ENCODE data around the gene CRIM1. TPM values are rescaled to one million over a fixed set of nuclear protein-coding genes. Genes with fewer than 3 reads are reported as not detected.

The CRIM1 gene
- total and polyA plus RNA-seq, 10 donors = 7.1 to 213 (median 110) TPM

DNA sequence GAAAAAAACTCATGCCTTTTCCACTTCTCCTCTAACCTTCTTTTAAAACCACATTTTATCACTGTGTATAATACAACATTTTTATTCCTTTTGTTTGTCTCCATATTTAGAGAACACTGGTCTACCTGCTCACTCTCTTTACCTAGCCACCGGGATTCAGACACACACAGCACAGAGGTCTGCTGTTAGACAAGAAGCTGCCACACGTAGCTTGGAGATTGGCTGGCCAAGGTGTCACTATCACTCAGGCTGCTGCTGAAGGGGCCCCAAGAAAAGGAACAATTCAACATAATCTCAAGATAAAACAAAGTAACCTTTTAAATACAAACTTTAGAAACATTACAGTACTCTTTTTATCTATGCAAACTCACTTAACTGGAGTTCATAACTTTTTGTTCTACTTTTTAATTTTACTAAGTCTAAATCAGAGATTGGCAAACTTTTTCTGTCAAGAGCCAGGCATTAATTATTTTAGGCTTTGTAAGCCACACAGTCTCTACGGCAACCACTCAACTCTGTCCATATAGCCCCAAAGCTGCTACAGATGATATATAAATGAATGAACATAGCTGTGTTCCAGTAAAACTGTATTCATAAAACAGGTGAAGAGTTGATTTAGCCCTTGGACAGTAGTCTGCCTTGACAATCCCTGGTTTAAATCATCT, 216.6 kb downstream of the CRIM1 start:
- no peak for TF ChIP-seq POLR2AphosphoS5 (IDR thresholded peaks at IDR 0.05)
- no peak for TF ChIP-seq POLR2A (IDR thresholded peaks at IDR 0.05)
- no peak for TF ChIP-seq CTCF (IDR thresholded peaks at IDR 0.05 in 8 of 11, conservative IDR thresholded peaks at IDR 0.05 in 3 of 11)
- Histone ChIP-seq H3K9me3 (no peaks in the 10 kb centered on the region), H3K36me3 (peaks cover 0 to 93% (median 22%) of the 10 kb centered on the region in 6 donors), H3K4me3 (no peak overlapping the region), H3K4me1 (peaks cover 0 to 3% (median 0%) of the 10 kb centered on the region in 6 donors), H3K27me3 (replicated peaks in 1 of 7) (no peaks in the 10 kb centered on the region), H3K27ac (no peak overlapping the region)
- no peak for DNase-seq
- WGBS, 5 donors = 64 to 94% (median 86%) methylated on average over 3 of the region's 3 CpGs
- intact Hi-C loops (cut with DNase I; ENCODE audit: low total_unique reads) = no loop called here

GRCh38 chr2:36572719-36573059, 217.1 kb downstream of the CRIM1 start:
- Histone ChIP-seq H3K4me3 (no peak overlapping the region), H3K27ac (no peak overlapping the region), H3K4me1 (peaks cover 0 to 3% (median 0%) of the 10 kb centered on the region in 6 donors), H3K27me3 (replicated peaks in 1 of 7) (no peaks in the 10 kb centered on the region), H3K36me3 (peaks cover 0 to 93% (median 26%) of the 10 kb centered on the region in 6 donors), H3K9me3 (no peaks in the 10 kb centered on the region)
- DNase-seq = no peak
- TF ChIP-seq POLR2AphosphoS5 (IDR thresholded peaks at IDR 0.05) (no peak), POLR2A (IDR thresholded peaks at IDR 0.05) (no peak), CTCF (IDR thresholded peaks at IDR 0.05 in 8 of 11, conservative IDR thresholded peaks at IDR 0.05 in 3 of 11) (no peak)
- intact Hi-C loops (cut with DNase I; ENCODE audit: low total_unique reads) = no loop called here
- 83 to 89% (median 88%) methylated on average over 4 of the region's 4 CpGs for WGBS, 5 donors

GRCh38 chr2:36573165-36573564, 217.6 kb downstream of the CRIM1 start:
- no peaks in the 10 kb centered on the region for H3K9me3 ChIP-seq
- H3K36me3 ChIP-seq = peaks cover 0 to 93% (median 30%) of the 10 kb centered on the region in 6 donors
- H3K27me3 ChIP-seq (replicated peaks in 1 of 7) = no peaks in the 10 kb centered on the region
- H3K27ac ChIP-seq = no peak overlapping the region
- 93 to 97% (median 95%) methylated on average over 1 of the region's 1 CpG for WGBS, 5 donors
- DNase-seq = no peak
- TF ChIP-seq POLR2A (IDR thresholded peaks at IDR 0.05) = no peak
- TF ChIP-seq CTCF (IDR thresholded peaks at IDR 0.05 in 8 of 11, conservative IDR thresholded peaks at IDR 0.05 in 3 of 11) = no peak
- no peak for TF ChIP-seq POLR2AphosphoS5 (IDR thresholded peaks at IDR 0.05)
- H3K4me1 ChIP-seq = peaks cover 0 to 3% (median 0%) of the 10 kb centered on the region in 6 donors
- H3K4me3 ChIP-seq = no peak overlapping the region
- intact Hi-C loops (cut with DNase I; ENCODE audit: low total_unique reads) = no loop called here

DNA sequence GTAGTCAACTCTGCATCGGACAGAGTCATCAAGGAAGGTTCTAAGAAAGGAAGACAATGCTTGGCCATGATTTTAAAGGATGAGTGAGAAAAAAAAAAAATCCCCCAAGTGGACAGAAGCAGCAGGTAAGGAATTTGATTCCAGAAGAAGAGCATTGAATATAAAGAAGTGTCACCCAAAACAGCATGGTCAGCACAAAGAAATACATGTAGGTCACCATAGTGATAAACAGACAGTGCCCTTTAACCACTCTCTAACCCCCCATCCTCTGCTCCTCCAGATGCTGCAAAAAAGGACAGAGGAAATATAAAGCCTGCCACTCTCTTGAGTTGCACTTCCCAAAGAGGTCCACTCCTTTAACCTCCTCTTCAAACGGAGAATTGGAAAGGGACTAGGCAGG, 219.0 kb downstream of the CRIM1 start:
- TF ChIP-seq POLR2A (IDR thresholded peaks at IDR 0.05) = no peak
- no peak for TF ChIP-seq POLR2AphosphoS5 (IDR thresholded peaks at IDR 0.05)
- no peak for TF ChIP-seq CTCF (IDR thresholded peaks at IDR 0.05 in 8 of 11, conservative IDR thresholded peaks at IDR 0.05 in 3 of 11)

More for the DNA sequence above, 219.0 kb downstream of the CRIM1 start:
- peaks cover 0 to 3% (median 0%) of the 10 kb centered on the region in 6 donors for H3K4me1 ChIP-seq
- no peak overlapping the region for H3K27ac ChIP-seq
- H3K36me3 ChIP-seq = peaks cover 0 to 93% (median 43%) of the 10 kb centered on the region in 6 donors
- DNase-seq = no peak
- no peak overlapping the region for H3K4me3 ChIP-seq
- H3K27me3 ChIP-seq (replicated peaks in 1 of 7) = no peaks in the 10 kb centered on the region
- WGBS, 5 donors = 82 to 96% (median 90%) methylated on average over 2 of the region's 2 CpGs
- intact Hi-C loops (cut with DNase I; ENCODE audit: low total_unique reads) = no loop called here
- no peaks in the 10 kb centered on the region for H3K9me3 ChIP-seq

Measured in spleen (tissue), 11 donors.